ENCODE measurements around the gene PAX7. TPM values are rescaled to one million over a fixed set of nuclear protein-coding genes. Genes with fewer than 3 reads are reported as not detected.
"Not testable (repeated sequence)": the region's sequence is repeated elsewhere in the genome, so short reads cannot be mapped to it uniquely, and the experiment has no call there.

PAX7 gene
- total RNA-seq, 2 donors from 2014 or later = not detected

GRCh38 chr1:18764362-18764761 lies 133.7 kb downstream of the PAX7 start:
- Histone ChIP-seq H3K27me3 (no peaks in the 10 kb centered on the region), H3K4me3 (no peak overlapping the region), H3K9me3 (no peaks in the 10 kb centered on the region), H3K9ac (ENCODE audit: low read depth in 2 of 2, low read length in 2 of 2) (no peak overlapping the region), H3K36me3 (no peaks in the 10 kb centered on the region), H3K27ac (no peak overlapping the region), H3K4me1 (no peaks in the 10 kb centered on the region)
- DNase-seq = no peak
- intact Hi-C loops (cut with DNase I) = no loop called here
- TF ChIP-seq, protein P1, sequence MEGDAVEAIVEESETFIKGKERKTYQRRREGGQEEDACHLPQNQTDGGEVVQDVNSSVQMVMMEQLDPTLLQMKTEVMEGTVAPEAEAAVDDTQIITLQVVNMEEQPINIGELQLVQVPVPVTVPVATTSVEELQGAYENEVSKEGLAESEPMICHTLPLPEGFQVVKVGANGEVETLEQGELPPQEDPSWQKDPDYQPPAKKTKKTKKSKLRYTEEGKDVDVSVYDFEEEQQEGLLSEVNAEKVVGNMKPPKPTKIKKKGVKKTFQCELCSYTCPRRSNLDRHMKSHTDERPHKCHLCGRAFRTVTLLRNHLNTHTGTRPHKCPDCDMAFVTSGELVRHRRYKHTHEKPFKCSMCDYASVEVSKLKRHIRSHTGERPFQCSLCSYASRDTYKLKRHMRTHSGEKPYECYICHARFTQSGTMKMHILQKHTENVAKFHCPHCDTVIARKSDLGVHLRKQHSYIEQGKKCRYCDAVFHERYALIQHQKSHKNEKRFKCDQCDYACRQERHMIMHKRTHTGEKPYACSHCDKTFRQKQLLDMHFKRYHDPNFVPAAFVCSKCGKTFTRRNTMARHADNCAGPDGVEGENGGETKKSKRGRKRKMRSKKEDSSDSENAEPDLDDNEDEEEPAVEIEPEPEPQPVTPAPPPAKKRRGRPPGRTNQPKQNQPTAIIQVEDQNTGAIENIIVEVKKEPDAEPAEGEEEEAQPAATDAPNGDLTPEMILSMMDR (IDR thresholded peaks at IDR 0.05) = no peak

DNA sequence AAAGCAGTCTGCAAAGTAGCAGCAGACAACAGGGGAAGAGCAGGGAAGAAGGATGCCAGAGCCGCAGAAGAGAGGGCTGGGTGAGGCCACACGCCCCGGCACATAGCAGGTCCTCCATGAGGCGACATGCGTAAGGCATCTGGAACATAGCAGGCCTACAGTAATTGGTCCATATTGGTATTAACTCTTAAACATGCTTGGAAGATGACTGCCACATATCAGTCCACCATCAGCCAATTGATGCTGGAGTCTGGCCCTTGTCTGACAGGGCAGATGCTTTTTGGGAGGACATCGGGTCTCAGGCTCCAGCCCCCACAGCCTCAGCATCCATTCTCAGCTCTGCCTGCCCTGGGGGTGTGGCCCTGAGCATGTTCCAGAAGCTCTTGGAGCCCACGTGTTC lies 135.1 kb downstream of the PAX7 start:
- intact Hi-C loops (cut with DNase I) = no loop called here
- Histone ChIP-seq H3K9me3 (no peaks in the 10 kb centered on the region), H3K27ac (no peak overlapping the region), H3K4me3 (no peak overlapping the region), H3K4me1 (no peaks in the 10 kb centered on the region), H3K27me3 (peaks cover 3% of the 10 kb centered on the region), H3K9ac (ENCODE audit: low read depth in 2 of 2, low read length in 2 of 2) (no peak overlapping the region), H3K36me3 (no peaks in the 10 kb centered on the region)
- no peak for DNase-seq
- TF ChIP-seq, protein P1 (IDR thresholded peaks at IDR 0.05) = no peak

DNA sequence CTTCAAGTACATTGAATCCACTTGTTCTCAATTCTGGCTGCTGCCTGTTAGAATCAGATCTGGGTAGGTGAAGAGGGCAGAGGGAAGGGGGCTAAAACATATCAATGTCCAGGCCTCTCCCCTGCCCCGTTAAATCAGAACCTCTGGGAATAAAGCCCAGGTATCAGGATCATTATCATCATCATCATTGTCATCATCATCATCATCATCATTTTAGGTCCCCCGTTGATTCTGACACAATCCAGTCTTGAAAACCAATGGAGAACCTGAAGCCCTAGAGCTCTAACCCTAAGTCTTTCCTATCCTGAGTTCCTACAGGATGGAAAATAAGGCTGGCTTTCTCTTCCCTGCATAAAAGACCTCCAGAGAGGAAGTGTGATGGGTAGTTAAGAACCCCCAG lies 135.7 kb downstream of the PAX7 start:
- H3K27me3 ChIP-seq = peaks cover 3% of the 10 kb centered on the region
- no peak for DNase-seq
- no peak overlapping the region for H3K4me3 ChIP-seq
- no peaks in the 10 kb centered on the region for H3K9me3 ChIP-seq
- no peak overlapping the region for H3K9ac ChIP-seq (ENCODE audit: low read depth in 2 of 2, low read length in 2 of 2)
- no peaks in the 10 kb centered on the region for H3K4me1 ChIP-seq
- no peak overlapping the region for H3K27ac ChIP-seq
- TF ChIP-seq, protein P1 (IDR thresholded peaks at IDR 0.05) = no peak
- intact Hi-C loops (cut with DNase I) = no loop called here
- no peaks in the 10 kb centered on the region for H3K36me3 ChIP-seq

- DNase-seq; intact Hi-C loops (cut with DNase I); H3K27me3 ChIP-seq: not testable (repeated sequence)
These were observed 136.9 kb downstream of the PAX7 start for GRCh38 chr1:18767576-18767975.

DNA sequence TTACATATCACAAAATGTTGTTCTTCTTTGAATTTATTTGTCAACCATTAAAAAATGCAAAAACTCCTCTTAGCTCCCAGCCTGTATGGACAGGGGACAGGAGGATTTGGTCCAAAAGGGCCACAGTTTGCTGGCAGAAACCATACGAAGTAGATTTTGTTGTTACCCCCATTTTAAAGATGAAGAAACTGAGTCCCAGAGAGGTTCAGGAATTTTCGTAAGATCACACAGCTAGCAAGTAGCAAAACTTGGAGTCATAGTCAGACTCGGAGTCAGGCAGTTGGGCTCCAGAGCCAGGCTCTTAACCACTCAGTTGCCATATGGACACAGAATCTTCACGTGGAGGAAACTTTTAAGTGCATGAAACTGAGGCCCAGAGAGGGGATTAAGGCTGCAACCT lies 137.4 kb downstream of the PAX7 start:
- Histone ChIP-seq H3K27me3 (peaks cover 6% of the 10 kb centered on the region), H3K9me3 (no peaks in the 10 kb centered on the region), H3K9ac (ENCODE audit: low read depth in 2 of 2, low read length in 2 of 2) (no peak overlapping the region), H3K4me3 (no peak overlapping the region), H3K36me3 (no peaks in the 10 kb centered on the region), H3K27ac (no peak overlapping the region), H3K4me1 (no peaks in the 10 kb centered on the region)
- no peak for DNase-seq
- TF ChIP-seq, protein P1 (IDR thresholded peaks at IDR 0.05) = no peak
- intact Hi-C loops (cut with DNase I) = no loop called here

More at GRCh38 chr1:18767576-18767975, 136.9 kb downstream of the PAX7 start:
- H3K9ac ChIP-seq (ENCODE audit: low read depth in 2 of 2, low read length in 2 of 2); H3K27ac ChIP-seq; H3K4me3 ChIP-seq; H3K36me3 ChIP-seq; H3K9me3 ChIP-seq; H3K4me1 ChIP-seq: not testable (repeated sequence)

- intact Hi-C loops (cut with DNase I) = no loop called here
- Histone ChIP-seq H3K4me3 (no peak overlapping the region), H3K9me3 (no peaks in the 10 kb centered on the region), H3K27me3 (peaks cover 7% of the 10 kb centered on the region), H3K4me1 (no peaks in the 10 kb centered on the region), H3K9ac (ENCODE audit: low read depth in 2 of 2, low read length in 2 of 2) (no peak overlapping the region), H3K27ac (no peak overlapping the region), H3K36me3 (no peaks in the 10 kb centered on the region)
- DNase-seq = no peak
- TF ChIP-seq, protein P1 (IDR thresholded peaks at IDR 0.05) = no peak
These were observed 138.5 kb downstream of the PAX7 start for GRCh38 chr1:18769140-18769539.

All from colonic mucosa (tissue), 4 donors.